Smooth muscle cell of the brain vasculature (primary cell): Measurements from ENCODE around the gene DNASE1L2.
"Not testable (repeated sequence)": the region's sequence is repeated elsewhere in the genome, so short reads cannot be mapped to it uniquely, and the experiment has no call there.

Source experiments
- DNase-seq: peaks from one replicate; pipeline ENCODE4 v3.0.0-alpha.2; 2012; ENCODE audit warnings: low read depth, low spot score

The DNASE1L2 gene

GRCh38 chr16:2203119-2203688 is 33.0 kb upstream of the DNASE1L2 start:
- DNase-seq: not testable (repeated sequence)

GRCh38 chr16:2204416-2205103 is 31.7 kb upstream of the DNASE1L2 start:
- no peak for DNase-seq

GRCh38 chr16:2205104-2205966 is 30.9 kb upstream of the DNASE1L2 start, which contains the start of gene MLST8:
Gene MLST8, plus strand, starts transcription at chr16:2205454. Its CDS starts 632 bp downstream, at chr16:2206086.
- peak; percentile 72 for DNase-seq

GRCh38 chr16:2205967-2206313 is 30.3 kb upstream of the DNASE1L2 start:
- DNase-seq: no peak

GRCh38 chr16:2206420-2206779 is 29.8 kb upstream of the DNASE1L2 start:
- no peak for DNase-seq

GRCh38 chr16:2206780-2207433 is 29.3 kb upstream of the DNASE1L2 start:
- no peak for DNase-seq

- DNase-seq: no peak
Measured at GRCh38 chr16:2207872-2208271, 28.4 kb upstream of the DNASE1L2 start.

- DNase-seq: no peak
Measured at GRCh38 chr16:2208308-2208707, 27.9 kb upstream of the DNASE1L2 start.

GRCh38 chr16:2208772-2209171 is 27.5 kb upstream of the DNASE1L2 start:
- no peak for DNase-seq

- no peak for DNase-seq
Measured at GRCh38 chr16:2209258-2210008, 26.8 kb upstream of the DNASE1L2 start.

GRCh38 chr16:2210009-2210332 is 26.3 kb upstream of the DNASE1L2 start:
- no peak for DNase-seq

- no peak for DNase-seq
Measured at GRCh38 chr16:2210386-2211365, 25.6 kb upstream of the DNASE1L2 start, which contains the start of gene BRICD5. Gene BRICD5, minus strand, starts transcription at chr16:2210863. Its CDS starts 30 bp downstream, at chr16:2210833.

- no peak for DNase-seq
Measured at GRCh38 chr16:2211923-2212347, 24.3 kb upstream of the DNASE1L2 start.

GRCh38 chr16:2212362-2213324 is 23.6 kb upstream of the DNASE1L2 start:
- DNase-seq: no peak

GRCh38 chr16:2213817-2214718 is 22.2 kb upstream of the DNASE1L2 start:
- no peak for DNase-seq

GRCh38 chr16:2214719-2214968 is 21.6 kb upstream of the DNASE1L2 start, which contains the start of gene PGP:
Gene PGP, minus strand, starts transcription at chr16:2214840. Its CDS starts 63 bp downstream, at chr16:2214777.
- no peak for DNase-seq

GRCh38 chr16:2216330-2216729 is 19.9 kb upstream of the DNASE1L2 start:
- DNase-seq: no peak
